ENCODE results near the gene TIMM10. TPM values are rescaled to one million over a fixed set of nuclear protein-coding genes. Genes with fewer than 3 reads are reported as not detected.

The TIMM10 gene, protein sequence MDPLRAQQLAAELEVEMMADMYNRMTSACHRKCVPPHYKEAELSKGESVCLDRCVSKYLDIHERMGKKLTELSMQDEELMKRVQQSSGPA
- 100 to 1,000 TPM; 137 to 140 TPM for total RNA-seq

DNA sequence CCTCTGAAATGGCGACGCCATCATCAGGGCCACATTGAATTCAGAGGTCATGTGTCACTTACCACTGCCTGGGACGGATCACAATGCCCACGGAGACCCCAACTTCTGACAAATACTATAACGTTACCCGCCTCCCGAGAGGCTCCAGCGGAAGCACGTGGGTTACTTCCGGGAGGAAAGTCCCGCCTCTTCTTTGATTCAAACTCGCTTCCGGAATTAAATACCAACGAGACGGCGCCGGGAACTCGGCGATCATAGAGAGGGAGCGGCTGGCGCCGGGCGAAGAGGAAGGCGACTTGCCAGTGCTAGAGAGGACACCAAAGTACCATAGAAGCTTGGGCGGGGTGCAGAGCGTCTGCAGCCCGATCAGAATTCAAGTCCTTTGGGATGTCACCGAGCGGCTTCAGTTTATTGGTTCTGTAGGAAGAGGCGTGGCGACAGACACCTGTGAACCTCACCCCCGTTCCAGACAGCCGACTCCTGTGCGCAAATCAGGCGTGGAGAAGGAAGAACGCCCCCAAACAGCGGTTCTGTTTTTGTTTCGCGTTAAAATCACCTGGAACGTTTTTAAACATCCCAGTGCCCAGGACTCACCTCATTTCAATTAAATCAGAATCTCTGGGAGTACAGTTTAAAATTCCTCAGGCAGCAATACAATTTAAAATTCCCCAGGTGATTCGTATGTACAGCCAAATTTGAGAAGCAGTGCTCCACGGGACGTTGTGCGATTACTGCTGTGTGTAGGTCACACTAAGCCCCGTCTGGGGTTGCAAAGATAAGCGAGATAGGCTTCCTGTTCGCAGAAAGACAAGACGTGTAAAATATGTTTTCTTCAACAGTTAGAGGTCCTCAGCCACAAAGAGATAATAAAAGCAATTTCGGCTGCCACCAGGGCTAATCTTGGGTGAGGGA is at the start of gene TIMM10:
Gene TIMM10, minus strand, starts transcription at position 159 of the 912 bp plus-strand sequence. CDS start 565 bp downstream, outside the sequence.
- ChIA-PET POLR2A (interaction anchor here (1.1 to 2.1 kb wide), 2 partner anchors 16 to 110 kb away, joined by 3 to 12 read pairs; partner anchors contain the start of gene SLC43A1), CTCF (interaction anchor here (1.2 to 6.9 kb wide), 8 partner anchors 14 to 73 kb away, joined by 3 to 78 read pairs (median 5); partner anchors contain the start of genes RTN4RL2 and SLC43A1)

DNA sequence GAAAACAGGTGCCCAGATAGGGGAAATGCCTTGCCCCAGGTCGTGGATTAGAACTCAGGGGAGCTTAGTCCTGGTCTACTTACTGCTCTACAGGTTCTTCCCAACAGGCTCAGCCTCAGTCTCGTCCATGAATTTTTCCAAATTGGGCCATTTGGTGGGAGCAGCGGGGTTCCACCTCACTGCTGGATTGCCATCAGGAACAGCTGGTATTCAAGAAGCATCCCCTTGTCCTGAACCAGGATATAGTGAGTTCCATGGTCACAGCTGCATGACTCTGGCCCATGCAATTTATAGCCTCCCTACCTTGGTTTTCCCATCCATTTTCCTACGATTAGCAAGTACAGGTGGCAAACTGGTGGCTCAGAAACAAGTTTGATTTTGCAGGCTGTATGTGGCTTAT is 43.5 kb upstream of the TIMM10 start:
- ChIA-PET POLR2A (no interaction called here), CTCF (interaction anchor here (0.8 kb wide), 1 partner anchor 68 kb away, joined by 3 read pairs; no protein-coding TSS in a partner anchor)

DNA sequence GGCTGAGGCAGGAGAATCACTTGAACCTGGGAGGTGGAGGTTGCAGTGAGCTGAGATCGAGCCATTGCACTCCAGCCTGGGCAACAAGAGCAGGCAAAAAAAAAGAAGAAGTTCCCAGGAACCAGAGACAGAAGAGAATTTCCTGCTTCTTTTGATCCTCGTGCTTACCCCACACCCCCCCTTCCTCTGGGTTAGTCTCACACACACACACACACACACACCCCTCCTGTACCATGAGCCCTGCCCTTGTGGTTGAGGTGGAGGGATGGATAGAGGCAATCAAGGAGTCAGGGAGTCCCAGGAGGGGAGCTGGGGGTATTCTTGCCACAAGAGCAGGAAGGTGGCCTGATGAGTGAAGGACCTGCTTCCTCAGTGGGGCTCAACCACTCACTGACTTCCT is 41.1 kb upstream of the TIMM10 start:
- ChIA-PET CTCF (interaction anchor here (0.7 to 1.4 kb wide), 2 partner anchors 72 to 73 kb away, joined by 3 to 7 read pairs; no protein-coding TSS in a partner anchor), POLR2A (interaction anchor here (0.7 kb wide), 1 partner anchor 55 kb away, joined by 3 read pairs; no protein-coding TSS in a partner anchor)

DNA sequence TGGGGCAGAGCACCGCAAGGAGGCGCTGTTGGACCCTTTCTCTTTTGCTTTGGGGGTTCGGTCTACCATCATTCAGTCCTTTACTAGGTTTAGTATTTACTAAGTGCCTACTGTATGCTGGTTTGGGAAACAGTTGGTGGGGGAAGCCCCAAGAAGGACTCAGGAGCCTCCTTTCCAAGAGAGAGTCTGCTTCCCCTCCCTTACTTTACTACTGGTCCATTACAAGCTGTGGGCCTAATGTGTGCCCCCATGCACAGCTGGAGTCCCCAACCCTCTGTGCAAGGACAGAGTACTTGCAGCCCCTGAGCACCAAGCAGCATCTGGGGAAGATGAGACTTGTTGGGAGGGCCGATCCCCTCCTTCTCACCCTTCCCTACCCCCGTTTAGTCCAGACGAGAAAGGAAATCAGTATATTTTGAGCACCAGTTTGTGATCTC is 37.8 kb upstream of the TIMM10 start:
- CTCF ChIA-PET, result interaction anchor here (0.6 to 3.5 kb wide), 20 partner anchors 12 to 233 kb away, joined by 3 to 47 read pairs (median 4); partner anchors contain the start of genes MED19 and TMX2
- POLR2A ChIA-PET, result interaction anchor here (1.2 to 1.5 kb wide), 2 partner anchors 79 to 233 kb away, joined by 3 read pairs; partner anchors contain the start of gene SSRP1

DNA sequence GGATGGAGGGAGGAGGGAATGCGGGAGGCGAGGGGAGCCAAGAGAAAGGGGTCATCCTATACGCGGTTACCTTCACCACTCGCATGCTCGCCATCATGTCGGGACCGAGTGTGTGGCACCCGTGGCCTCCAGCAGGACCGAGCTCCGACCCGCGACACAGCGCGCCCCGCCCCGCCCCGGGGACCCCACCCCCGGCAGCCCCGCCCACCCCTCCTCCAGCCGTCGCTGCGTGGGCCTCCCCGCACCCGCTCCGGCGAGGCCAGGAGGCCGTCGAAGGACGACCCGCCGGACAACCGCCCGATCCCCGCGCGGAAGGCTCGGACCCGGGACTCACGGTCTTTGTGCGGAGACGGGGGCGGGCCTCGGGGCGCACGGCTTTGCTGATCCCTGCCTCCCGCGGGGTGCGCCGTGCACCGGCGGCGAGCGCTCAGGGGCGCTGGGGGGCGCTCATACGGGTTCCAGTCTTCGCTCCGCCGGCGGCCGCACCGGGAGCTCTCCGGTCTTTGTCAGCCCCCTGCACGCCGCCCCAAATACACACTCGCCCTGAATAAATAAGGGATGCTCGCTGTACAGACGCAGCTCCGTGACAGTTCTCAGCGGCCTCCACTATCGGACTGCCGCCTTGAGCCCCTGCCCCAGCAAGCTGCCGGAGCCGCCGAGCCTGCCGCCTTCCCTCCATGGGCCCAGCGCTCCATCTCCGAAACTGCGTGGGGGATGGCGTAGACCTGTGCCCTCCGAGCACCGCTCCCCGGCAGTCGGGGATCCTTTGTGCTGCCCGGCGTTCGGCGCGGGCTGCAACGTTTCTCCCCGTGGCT is 37.2 kb upstream of the TIMM10 start, which contains the start of gene UBE2L6:
Gene UBE2L6, minus strand, starts transcription at position 158 of the 815 bp plus-strand sequence. Its CDS starts 61 bp downstream, at position 97.
- POLR2A ChIA-PET, result interaction anchor here (0.8 to 1.5 kb wide), 5 partner anchors 71 to 233 kb away, joined by 3 to 5 read pairs (median 3); partner anchors contain the start of gene SSRP1
- CTCF ChIA-PET, result interaction anchor here (0.8 to 3.5 kb wide), 19 partner anchors 11 to 233 kb away, joined by 3 to 47 read pairs (median 4); partner anchors contain the start of genes MED19 and TMX2

DNA sequence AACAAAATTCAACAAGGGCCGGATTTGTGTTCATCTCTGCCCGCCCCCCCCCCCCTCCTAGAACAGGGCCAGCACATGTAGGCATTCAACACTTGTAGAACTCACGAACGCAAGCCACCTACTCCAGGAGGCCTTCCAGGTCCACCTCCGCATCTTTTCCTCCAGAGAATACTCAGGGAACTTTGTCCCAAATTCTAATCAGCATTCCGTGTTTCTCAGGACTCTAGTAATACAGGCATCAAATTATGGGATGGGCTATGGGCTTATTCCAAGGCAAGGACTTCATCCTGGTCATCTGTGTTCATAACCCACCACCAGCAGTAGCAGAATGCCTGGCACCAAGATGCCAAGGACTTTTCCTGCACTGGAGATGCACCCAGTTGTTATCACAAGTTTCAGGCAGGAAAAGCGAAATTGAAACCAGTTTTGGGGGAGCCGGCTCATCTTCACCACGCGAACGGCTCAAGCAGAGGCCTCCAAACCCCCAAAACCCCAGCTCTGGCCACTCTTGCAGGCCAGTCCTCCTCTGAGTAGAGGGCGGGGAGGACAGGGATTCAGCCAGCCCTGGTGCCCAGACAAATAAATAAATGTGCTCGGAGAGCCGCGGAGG is 36.5 kb upstream of the TIMM10 start:
- CTCF ChIA-PET, result interaction anchor here (1.1 to 3.5 kb wide), 10 partner anchors 19 to 145 kb away, joined by 3 to 47 read pairs (median 6); partner anchors contain the start of genes MED19 and TMX2
- POLR2A ChIA-PET, result interaction anchor here (0.8 to 1.3 kb wide), 4 partner anchors 72 to 234 kb away, joined by 3 to 5 read pairs (median 3); no protein-coding TSS in a partner anchor

DNA sequence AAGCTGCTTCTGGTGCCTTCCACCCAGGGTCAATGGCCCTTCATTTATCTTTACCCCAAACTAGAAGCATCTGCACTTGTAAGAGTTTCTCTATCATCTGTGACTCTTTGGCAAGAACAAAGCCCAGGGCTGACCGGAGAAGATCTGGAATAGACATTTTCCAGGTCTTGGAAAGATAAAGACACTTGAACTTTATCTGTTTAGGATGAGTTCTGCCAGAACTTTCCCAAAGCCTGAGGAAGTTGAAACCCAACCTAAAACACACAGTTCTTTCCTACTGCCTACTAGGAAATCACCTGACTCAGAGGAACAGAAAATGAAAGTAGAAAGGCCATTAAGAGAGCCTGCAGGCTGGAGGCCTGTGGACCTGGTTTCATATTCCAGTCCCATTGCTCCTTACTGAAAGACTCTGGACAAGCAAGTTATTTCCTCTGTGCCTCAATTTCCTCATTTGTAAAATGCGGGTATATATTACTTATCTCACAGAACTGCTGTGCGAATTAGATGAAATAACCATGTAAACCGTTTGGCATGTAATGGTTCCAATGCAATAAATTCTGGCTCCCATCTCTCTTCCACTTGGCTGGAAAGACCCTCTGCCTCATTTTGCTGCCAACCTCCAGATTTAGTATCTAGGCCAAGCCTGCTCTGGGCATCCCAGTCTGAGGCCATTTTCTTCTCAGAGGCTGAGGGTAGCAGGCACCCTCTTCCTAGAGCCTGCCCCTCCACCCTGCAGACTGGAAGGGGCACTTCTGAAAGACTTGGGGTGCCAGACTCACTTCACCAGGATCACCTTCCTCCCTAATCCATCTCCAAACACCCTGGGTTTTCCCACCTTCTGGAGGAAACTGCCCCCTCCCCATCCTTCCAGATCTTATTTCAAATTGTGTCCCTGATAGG is 35.7 kb upstream of the TIMM10 start:
- ChIA-PET CTCF (interaction anchor here (1.3 to 3.5 kb wide), 2 partner anchors 59 to 79 kb away, joined by 3 to 38 read pairs; no protein-coding TSS in a partner anchor), POLR2A (interaction anchor here (1.0 to 1.3 kb wide), 3 partner anchors 9 to 79 kb away, joined by 3 read pairs; no protein-coding TSS in a partner anchor)

DNA sequence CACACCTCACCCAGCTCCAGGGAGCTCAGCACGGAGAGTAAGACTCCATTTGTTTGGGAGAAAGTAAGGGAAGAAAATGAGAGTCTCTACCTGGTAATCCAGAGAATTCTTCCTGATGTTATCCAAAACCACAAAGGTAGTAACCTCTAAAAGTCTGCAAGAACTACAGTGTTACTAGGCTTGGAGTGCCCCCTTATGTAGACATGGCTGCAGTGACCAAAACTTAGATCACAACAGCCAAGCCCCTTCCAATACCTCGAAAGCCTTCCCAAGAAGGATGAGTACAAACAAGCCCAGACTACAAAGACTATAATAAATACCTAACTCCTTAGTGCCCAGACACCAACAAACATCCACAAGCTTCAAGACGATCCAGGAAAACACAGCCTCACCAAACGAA is 32.0 kb upstream of the TIMM10 start:
- POLR2A ChIA-PET, result interaction anchor here (0.6 to 0.7 kb wide), 2 partner anchors 86 to 97 kb away, joined by 4 to 5 read pairs; no protein-coding TSS in a partner anchor
- CTCF ChIA-PET, result interaction anchor here (1.9 kb wide), 1 partner anchor 82 kb away, joined by 5 read pairs; no protein-coding TSS in a partner anchor

DNA sequence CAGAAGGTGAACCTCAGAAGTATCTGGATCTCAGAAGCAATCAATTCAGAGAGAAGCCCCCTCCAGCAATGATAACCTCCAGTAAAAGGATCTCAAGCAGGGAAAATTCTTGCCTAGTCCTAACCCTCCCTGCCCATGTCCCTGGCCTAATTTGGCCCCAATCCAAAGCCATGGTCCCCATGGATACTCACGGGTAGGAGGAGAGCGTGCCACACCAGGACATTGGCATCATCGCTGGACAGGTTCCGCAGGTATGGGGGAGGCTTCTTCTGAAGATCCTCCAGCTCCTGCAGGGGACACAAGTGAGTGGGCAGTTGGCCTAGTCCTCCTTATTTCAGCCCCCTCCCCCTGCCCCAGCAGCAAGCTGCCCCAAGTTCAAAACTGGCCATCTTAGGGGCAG is 29.6 kb upstream of the TIMM10 start:
- POLR2A ChIA-PET, result interaction anchor here (0.5 kb wide), 1 partner anchor 15 kb away, joined by 3 read pairs; no protein-coding TSS in a partner anchor

DNA sequence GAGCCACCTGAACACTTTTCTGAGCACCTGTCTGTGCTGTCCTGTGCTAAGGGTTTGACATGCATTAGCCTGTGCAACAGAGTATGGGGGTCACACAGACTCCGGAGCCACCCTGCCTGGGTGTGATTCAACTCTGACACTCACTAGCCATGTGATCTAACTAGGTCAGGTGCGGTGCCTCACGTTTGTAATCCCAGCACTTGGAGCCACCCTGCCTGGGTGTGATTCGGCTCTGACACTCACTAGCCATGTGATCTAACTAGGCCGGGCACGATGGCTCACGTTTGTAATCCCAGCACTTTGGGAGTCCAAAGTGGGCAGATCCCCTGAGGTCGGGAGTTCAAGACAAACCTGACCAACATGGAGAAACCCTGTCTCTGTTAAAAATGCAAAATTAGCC is 25.5 kb upstream of the TIMM10 start:
- ChIA-PET POLR2A (no interaction called here), CTCF (interaction anchor here (0.9 kb wide), 2 partner anchors 12 kb away, joined by 3 to 4 read pairs; no protein-coding TSS in a partner anchor)

More for the DNA sequence above, 29.6 kb upstream of the TIMM10 start:
- CTCF ChIA-PET, result interaction anchor here (0.6 kb wide), 1 partner anchor 207 kb away, joined by 3 read pairs; no protein-coding TSS in a partner anchor

DNA sequence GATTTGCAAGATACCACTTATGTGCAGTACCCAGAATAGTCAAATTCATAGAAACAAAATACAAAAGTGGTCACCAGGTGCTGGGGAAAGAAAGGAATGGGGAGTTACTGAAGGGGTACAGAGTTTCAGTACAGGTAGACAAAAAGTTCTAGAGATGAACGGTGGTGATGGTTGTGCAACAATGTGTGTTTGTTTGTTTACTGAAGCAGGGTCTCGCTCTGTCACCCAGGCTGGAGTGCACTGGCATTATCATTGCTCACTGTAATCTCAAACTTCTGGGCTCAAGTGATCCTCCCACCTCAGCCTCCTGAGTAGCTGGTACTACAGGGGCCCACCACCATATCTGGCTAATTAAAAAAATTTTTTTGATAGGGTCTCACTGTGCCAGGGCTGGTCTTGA is 24.8 kb upstream of the TIMM10 start:
- ChIA-PET CTCF (interaction anchor here (0.9 to 1.0 kb wide), 2 partner anchors 10 to 13 kb away, joined by 3 read pairs; no protein-coding TSS in a partner anchor), POLR2A (no interaction called here)

DNA sequence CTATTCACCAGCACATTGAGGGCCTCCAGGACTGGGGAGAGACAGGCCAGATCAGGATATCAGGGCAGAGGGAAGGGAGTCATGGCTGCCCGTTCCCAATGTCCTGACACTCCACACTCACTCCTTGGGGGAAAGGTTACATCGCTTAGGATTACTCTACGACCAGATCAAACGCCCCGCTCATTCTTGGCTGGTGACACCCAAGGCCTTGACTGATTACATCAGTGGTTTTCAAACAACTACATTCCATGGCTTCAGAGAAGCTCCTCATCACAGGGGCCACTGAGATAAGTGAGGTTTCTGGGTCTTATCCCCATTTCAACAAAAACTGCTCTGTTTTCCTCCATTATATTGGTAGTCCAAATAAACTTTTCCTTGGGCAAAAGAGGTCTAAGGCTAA is 21.9 kb upstream of the TIMM10 start:
- CTCF ChIA-PET, result no interaction called here
- POLR2A ChIA-PET, result no interaction called here

DNA sequence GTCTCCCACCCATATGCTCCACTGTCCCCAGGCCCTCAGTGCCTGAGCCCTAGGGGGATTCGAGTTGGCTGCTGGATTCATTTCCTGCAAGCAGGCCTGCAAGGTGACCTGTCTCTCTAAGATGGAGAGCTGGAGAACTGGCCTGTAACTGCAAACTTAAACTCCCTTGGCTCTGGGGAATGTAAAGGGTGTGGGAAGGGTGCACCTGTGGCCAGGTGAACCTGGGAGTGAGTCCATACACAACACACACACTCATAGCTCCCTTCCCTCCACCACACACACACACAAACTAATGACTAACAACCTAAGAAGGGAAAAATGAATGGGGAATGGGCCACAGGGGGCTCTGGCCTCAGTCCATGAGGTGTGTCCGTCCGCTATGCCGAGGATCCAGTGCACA is 21.4 kb upstream of the TIMM10 start:
- POLR2A ChIA-PET, result no interaction called here
- CTCF ChIA-PET, result no interaction called here

DNA sequence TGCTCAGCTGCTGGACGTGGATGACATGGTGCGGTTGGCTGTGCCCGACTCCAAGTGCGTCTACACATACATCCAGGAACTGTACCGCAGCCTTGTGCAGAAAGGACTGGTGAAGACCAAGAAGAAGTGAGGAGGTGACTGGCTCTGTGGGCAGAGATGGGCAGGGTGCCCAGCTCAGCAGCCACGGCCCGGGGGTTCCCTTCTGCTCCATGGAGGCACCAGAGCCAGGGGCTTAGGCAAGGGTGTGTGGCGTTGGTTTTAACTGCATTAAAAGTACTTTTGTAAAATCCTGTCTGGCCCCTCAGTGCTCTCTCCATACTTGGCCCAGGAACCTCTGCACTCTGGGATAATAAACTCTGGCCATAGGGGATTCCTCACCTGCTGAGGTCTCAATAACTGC is 19.4 kb upstream of the TIMM10 start:
- ChIA-PET POLR2A (no interaction called here), CTCF (interaction anchor here (1.6 kb wide), 1 partner anchor 8 kb away, joined by 4 read pairs; no protein-coding TSS in a partner anchor)

DNA sequence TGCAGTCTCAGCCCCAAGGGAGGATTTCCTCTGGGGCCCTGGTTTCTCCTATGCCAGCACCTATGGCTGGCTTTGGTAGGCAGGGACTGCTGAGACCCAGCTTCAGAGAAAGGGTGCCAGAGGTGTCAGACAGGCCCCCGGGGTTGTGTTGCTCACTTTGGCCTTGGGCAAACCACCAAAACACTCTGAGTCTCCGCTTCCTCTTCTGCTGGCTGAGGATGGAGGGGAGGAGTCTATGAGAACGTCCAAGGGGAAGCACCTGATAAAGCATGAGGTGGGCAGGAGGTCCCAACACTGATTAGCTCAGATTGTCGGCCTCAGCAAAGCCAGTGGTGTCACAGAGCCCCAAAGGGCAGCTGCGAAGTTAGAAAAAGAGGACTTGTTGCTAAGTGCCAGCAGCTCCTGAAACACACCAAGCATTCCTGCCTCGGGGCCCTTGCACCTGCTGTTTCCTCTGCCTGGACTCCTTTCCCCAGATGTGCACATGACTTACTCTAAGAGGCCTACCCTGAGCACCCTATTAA is 17.4 kb upstream of the TIMM10 start:
- ChIA-PET CTCF (interaction anchor here (0.9 to 1.6 kb wide), 4 partner anchors 10 to 90 kb away, joined by 3 to 7 read pairs (median 4); partner anchors contain the start of gene UBE2L6), POLR2A (interaction anchor here (0.5 kb wide), 1 partner anchor 1025 kb away, joined by 6 read pairs; no protein-coding TSS in a partner anchor)

DNA sequence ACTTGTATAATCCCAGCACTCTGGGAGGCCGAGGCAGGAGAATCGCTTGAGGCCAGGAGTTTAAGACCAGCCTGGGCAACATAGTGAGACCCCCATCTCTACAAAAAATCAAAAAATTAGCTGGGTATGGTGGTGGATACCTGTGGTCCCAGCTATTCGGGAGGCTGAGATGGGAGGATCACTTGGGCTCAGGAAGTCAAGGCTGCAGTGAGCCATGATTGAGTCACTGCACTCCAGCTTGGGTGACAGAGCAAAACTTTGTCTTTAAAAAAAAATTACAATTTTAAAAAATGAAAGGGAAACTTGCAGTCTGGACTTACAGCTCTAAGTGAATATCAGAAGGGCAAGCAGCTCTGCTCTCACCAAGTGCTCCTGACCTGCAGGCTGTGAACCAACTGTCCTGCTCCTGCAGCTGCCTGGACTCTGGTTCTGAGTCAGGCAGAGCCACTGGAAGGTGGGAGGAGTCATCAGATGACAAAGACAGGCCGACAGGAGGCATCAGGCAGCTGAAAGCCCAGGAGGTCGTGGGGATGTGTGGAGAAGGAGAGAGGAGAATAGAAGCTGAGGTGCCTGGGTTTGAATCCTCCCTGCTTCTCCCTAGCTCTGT is 16.4 kb upstream of the TIMM10 start:
- ChIA-PET CTCF (interaction anchor here (1.2 to 1.6 kb wide), 3 partner anchors 17 to 23 kb away, joined by 3 to 7 read pairs (median 4); partner anchors contain the start of gene UBE2L6), POLR2A (no interaction called here)

Measured in activated CD8-positive, alpha-beta memory T cell treated with anti-CD3 and anti-CD28 coated beads for 36 hours (primary cell).